Measurements from ENCODE around the gene CPEB3. TPM values are rescaled to one million over a fixed set of nuclear protein-coding genes. Genes with fewer than 3 reads are reported as not detected.

CPEB3 gene
- polyA plus RNA-seq, 1 experiment: 0.36 TPM

GRCh38 chr10:92303096-92303495, 12.2 kb upstream of the CPEB3 start:
- Histone ChIP-seq H3K27me3 (ENCODE audit: control insufficient read depth, insufficient read depth, low read length) (no peaks in the 10 kb centered on the region), H3K9me3 (ENCODE audit: control insufficient read depth, insufficient read depth, low read length) (no peaks in the 10 kb centered on the region), H3K4me3 (ENCODE audit: low read depth, low read length) (no peak overlapping the region), H3K27ac (ENCODE audit: low read depth, low read length) (no peak overlapping the region)
- CTCF ChIA-PET: no interaction called here
- no peak for DNase-seq (ENCODE audit: low read depth, low spot score)
- POLR2A ChIA-PET: no interaction called here
- TF ChIP-seq CTCF (IDR thresholded peaks at IDR 0.05; ENCODE audit: low read depth, low read length): no peak

GRCh38 chr10:92298487-92298886, 7.6 kb upstream of the CPEB3 start:
- Histone ChIP-seq H3K27me3 (ENCODE audit: control insufficient read depth, insufficient read depth, low read length) (no peaks in the 10 kb centered on the region), H3K9me3 (ENCODE audit: control insufficient read depth, insufficient read depth, low read length) (no peaks in the 10 kb centered on the region), H3K27ac (ENCODE audit: low read depth, low read length) (no peak overlapping the region), H3K4me3 (ENCODE audit: low read depth, low read length) (no peak overlapping the region)
- DNase-seq (ENCODE audit: low read depth, low spot score): no peak
- no peak for TF ChIP-seq CTCF (IDR thresholded peaks at IDR 0.05; ENCODE audit: low read depth, low read length)
- ChIA-PET CTCF (interaction anchor here (1.0 to 1.6 kb wide), 2 partner anchors 9 to 122 kb away, joined by 3 to 6 read pairs; no protein-coding TSS in a partner anchor), POLR2A (no interaction called here)

GRCh38 chr10:92291921-92292845, 1.3 kb upstream of the CPEB3 start:
- TF ChIP-seq CTCF (IDR thresholded peaks at IDR 0.05; ENCODE audit: low read depth, low read length): peak; percentile 64
- CTCF ChIA-PET: interaction anchor here (0.5 to 5.1 kb wide), 13 partner anchors 12 to 230 kb away, joined by 3 to 66 read pairs (median 3); no protein-coding TSS in a partner anchor

GRCh38 chr10:92291616-92291865, 663 bp upstream of the CPEB3 start:
- H3K27ac ChIP-seq (ENCODE audit: low read depth, low read length): peak overlapping the region; percentile 73
- peak overlapping the region; percentile 96 for H3K4me3 ChIP-seq (ENCODE audit: low read depth, low read length)
- no peak for DNase-seq (ENCODE audit: low read depth, low spot score)
- no peaks in the 10 kb centered on the region for H3K27me3 ChIP-seq (ENCODE audit: control insufficient read depth, insufficient read depth, low read length)
- no peak for TF ChIP-seq CTCF (IDR thresholded peaks at IDR 0.05; ENCODE audit: low read depth, low read length)
- POLR2A ChIA-PET: interaction anchor here (0.6 to 1.3 kb wide), 6 partner anchors 17 to 210 kb away, joined by 3 to 7 read pairs (median 4); no protein-coding TSS in a partner anchor
- CTCF ChIA-PET: interaction anchor here (0.7 to 5.1 kb wide), 14 partner anchors 9 to 229 kb away, joined by 3 to 66 read pairs (median 4); no protein-coding TSS in a partner anchor
- peaks cover 3% of the 10 kb centered on the region; the same call in 1 of the 2 replicates for H3K9me3 ChIP-seq (ENCODE audit: control insufficient read depth, insufficient read depth, low read length)

More at GRCh38 chr10:92291921-92292845, 1.3 kb upstream of the CPEB3 start:
- Histone ChIP-seq H3K4me3 (ENCODE audit: low read depth, low read length) (peak overlapping the region; percentile 96), H3K9me3 (ENCODE audit: control insufficient read depth, insufficient read depth, low read length) (peaks cover 3% of the 10 kb centered on the region; the same call in 1 of the 2 replicates), H3K27ac (ENCODE audit: low read depth, low read length) (peak overlapping the region; percentile 52), H3K27me3 (ENCODE audit: control insufficient read depth, insufficient read depth, low read length) (no peaks in the 10 kb centered on the region)
- DNase-seq (ENCODE audit: low read depth, low spot score): no peak
- POLR2A ChIA-PET: interaction anchor here (0.6 to 1.3 kb wide), 2 partner anchors 51 to 150 kb away, joined by 3 to 4 read pairs; no protein-coding TSS in a partner anchor

All from AG04450 (cell line).